Measurements from ENCODE around the gene PSRC1.

The PSRC1 gene

GRCh38 chr1:109271458-109271857 lies 11.5 kb downstream of the PSRC1 start:
- DNase-seq, result no peak

GRCh38 chr1:109270623-109271317 lies 12.2 kb downstream of the PSRC1 start:
- DNase-seq, result no peak

DNA sequence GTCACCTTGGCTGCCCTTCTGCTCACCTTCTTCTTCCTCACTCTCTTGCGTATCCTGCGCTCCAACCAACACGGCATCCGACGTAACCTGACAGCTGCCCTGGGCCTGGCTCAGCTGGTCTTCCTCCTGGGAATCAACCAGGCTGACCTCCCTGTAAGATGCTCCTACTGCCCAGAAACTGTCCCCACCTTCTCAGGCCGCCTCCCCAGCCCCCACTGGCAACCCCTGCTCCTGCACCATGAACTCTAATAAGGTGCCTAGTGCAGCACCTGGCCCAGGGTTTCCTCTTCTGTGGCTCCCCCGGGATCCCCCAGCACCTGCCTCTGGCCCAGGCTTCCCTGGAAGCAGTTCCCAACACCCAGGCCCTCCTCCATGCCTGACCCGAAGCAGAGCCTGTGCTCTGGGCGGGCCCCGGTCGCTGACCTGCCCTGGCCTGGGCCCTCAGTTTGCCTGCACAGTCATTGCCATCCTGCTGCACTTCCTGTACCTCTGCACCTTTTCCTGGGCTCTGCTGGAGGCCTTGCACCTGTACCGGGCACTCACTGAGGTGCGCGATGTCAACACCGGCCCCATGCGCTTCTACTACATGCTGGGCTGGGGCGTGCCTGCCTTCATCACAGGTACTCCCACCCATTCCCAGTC lies 12.8 kb downstream of the PSRC1 start:
- DNase-seq, result no peak

- DNase-seq, result no peak
Measured at GRCh38 chr1:109269212-109269980, 13.5 kb downstream of the PSRC1 start.

DNA sequence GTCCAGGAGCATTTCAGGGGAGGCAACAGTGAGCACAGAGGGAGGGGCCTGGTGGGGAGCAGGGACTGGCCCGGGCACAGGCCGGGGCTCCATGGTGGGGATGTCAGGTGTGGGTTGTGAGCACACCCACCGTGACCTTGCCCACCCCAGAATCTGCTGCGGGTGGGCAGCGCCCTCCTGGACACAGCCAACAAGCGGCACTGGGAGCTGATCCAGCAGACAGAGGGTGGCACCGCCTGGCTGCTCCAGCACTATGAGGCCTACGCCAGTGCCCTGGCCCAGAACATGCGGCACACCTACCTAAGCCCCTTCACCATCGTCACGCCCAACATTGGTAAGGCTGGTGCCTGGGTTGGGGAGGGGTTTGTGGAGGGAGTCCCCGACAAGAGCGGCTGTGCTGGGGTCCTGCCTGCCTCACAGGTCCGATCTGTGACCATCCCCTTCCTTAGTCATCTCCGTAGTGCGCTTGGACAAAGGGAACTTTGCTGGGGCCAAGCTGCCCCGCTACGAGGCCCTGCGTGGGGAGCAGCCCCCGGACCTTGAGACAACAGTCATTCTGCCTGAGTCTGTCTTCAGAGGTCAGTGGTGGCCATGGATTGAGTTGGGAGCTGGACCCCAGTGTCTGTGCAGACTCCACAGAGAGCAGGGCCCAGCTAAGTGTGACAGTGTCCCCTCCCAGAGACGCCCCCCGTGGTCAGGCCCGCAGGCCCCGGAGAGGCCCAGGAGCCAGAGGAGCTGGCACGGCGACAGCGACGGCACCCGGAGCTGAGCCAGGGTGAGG lies 14.3 kb downstream of the PSRC1 start:
- DNase-seq, result no peak

DNA sequence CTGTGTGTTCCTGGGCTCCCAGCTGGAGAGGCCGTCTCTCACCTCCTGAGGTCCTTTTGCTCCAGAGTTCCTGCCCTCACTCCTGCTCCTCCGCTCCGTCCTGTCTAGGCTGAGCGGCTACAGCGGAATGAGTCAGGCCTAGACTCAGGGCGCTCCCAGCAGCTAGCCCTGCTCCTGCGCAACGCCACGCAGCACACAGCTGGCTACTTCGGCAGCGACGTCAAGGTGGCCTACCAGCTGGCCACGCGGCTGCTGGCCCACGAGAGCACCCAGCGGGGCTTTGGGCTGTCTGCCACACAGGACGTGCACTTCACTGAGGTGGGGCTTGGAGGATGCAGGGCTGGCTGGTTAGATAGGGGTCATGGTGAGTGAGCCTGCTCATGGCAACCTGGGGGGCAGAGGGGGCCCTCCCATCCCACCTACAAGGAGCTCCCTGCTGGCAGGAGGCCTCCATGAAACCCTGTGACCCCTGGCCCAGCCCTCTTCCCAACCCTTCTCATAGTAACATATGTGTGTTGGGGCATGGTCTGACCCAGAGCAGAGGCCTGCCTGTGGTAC lies 15.1 kb downstream of the PSRC1 start:
- no peak for DNase-seq

- no peak for DNase-seq
Measured at GRCh38 chr1:109266965-109267364, 16.0 kb downstream of the PSRC1 start.

DNA sequence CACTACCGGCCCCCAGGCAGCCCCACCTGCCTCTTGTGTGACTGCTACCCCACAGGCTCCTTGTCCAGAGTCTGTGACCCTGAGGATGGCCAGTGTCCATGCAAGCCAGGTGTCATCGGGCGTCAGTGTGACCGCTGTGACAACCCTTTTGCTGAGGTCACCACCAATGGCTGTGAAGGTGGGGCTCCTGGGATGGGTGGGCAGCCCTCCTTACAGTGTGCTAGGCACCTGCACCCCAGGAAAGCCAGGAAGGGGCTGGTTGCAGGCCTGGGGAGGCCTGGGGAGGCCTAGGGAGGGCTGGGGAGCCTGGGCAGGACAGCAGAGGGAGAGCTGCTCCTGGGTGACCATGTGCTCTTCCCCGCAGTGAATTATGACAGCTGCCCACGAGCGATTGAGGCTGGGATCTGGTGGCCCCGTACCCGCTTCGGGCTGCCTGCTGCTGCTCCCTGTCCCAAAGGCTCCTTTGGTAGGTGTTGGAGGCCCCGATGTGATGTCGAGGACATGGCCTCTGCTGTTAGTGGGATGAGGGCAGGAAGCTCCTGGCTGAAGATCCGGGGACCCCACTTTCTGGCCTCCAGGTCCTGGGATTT lies 17.1 kb downstream of the PSRC1 start:
- no peak for DNase-seq

GRCh38 chr1:109265016-109265415 lies 17.9 kb downstream of the PSRC1 start:
- DNase-seq, result no peak

- DNase-seq, result no peak
Measured at GRCh38 chr1:109264379-109264755, 18.6 kb downstream of the PSRC1 start.

DNA sequence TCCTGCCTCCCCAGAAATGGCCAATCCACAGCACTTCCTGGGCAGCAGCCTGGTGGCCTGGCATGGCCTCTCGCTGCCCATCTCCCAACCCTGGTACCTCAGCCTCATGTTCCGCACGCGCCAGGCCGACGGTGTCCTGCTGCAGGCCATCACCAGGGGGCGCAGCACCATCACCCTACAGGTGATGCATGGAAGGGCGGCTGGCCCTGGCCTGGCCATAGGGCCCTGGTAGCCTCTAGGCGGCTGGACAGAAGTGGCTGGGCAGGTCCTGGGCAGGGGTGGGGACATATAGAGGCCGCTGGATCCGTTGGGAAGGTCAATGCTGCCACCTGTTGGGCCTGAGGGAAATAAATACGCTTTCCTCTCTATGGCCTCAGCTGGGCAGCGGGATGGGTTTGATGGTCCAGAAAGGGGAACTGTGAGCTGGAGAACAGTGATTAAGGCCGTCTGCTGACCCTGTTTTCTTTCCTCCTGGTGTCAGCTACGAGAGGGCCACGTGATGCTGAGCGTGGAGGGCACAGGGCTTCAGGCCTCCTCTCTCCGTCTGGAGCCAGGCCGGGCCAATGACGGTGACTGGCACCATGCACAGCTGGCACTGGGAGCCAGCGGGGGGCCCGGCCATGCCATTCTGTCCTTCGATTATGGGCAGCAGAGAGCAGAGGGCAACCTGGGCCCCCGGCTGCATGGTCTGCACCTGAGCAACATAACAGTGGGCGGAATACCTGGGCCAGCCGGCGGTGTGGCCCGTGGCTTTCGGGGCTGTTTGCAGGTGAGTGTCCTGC lies 19.2 kb downstream of the PSRC1 start:
- peak; percentile 88 for DNase-seq

GRCh38 chr1:109263234-109263596 lies 19.7 kb downstream of the PSRC1 start:
- DNase-seq, result no peak

- no peak for DNase-seq
Measured at GRCh38 chr1:109262231-109263055, 20.5 kb downstream of the PSRC1 start.

DNA sequence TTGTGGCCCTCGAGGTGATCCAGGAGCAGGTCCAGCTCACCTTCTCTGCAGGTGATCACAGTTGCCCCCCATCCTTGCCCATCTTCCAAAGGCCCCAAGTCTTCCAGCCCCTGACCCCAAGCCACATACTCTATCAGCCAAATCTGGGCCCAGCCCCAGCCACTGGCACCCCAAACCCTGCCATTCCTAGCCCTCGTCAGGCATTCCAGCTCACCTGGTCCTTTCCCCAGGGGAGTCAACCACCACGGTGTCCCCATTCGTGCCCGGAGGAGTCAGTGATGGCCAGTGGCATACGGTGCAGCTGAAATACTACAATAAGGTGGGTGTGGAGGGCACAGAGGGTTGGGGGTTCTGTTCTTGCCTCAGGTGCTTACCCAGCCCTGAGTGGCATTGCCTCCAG lies 21.4 kb downstream of the PSRC1 start:
- no peak for DNase-seq

DNA sequence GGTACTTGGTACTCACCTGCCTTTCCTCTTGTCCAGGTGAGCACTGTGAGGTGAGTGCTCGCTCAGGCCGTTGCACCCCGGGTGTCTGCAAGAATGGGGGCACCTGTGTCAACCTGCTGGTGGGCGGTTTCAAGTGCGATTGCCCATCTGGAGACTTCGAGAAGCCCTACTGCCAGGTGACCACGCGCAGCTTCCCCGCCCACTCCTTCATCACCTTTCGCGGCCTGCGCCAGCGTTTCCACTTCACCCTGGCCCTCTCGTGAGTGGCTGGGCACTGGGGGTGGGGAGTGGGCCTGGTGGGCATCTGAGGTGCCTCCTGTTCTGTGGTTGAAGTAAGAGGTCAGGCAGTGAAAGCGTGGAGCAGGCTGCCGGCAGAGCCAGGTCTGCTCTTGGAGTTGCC lies 21.9 kb downstream of the PSRC1 start:
- no peak for DNase-seq

DNA sequence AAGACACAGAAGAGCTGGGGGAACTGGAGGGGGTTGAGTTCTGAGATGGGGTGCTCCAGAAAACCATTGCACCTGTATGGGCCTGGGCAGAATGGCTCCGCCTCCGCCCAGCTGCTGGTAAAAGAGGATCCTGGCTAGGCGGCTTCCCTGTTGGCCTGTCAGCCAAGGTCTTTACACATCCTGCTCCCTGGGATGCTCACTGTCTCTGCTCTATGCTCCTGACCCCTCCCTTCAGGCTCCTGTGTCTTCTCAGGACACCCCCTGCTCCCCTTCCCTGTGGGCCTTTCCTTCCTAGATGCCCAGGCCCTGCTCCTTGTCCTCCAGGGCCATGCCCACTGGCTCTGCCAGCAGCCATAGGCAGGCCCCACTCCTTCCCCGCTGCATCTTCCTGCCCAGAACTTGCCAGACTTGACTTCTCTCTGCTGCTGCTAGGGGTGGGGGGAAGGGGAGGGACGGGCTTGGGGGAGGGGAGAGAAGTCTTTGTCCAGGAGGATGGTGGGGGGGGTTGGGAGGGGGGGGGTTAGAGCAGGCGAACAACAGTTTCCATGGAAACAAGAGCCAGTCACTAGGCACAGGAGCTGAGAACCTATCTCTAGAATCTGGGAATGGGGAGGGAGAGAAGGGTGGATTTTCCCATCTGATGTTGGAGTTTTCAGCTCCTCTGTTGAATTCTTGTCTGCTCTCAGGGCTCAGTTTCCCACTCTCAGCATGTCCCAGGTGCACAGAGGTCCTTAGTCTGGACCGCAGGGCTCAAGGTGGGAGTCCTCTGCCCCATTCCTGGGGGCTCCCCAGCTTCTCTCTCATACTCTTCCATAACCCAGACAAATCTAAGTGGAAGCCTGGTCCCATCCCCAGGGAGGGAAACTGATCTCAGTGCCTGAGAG lies 23.0 kb downstream of the PSRC1 start:
- no peak for DNase-seq

GRCh38 chr1:109258481-109259466 lies 24.2 kb downstream of the PSRC1 start:
- no peak for DNase-seq

DNA sequence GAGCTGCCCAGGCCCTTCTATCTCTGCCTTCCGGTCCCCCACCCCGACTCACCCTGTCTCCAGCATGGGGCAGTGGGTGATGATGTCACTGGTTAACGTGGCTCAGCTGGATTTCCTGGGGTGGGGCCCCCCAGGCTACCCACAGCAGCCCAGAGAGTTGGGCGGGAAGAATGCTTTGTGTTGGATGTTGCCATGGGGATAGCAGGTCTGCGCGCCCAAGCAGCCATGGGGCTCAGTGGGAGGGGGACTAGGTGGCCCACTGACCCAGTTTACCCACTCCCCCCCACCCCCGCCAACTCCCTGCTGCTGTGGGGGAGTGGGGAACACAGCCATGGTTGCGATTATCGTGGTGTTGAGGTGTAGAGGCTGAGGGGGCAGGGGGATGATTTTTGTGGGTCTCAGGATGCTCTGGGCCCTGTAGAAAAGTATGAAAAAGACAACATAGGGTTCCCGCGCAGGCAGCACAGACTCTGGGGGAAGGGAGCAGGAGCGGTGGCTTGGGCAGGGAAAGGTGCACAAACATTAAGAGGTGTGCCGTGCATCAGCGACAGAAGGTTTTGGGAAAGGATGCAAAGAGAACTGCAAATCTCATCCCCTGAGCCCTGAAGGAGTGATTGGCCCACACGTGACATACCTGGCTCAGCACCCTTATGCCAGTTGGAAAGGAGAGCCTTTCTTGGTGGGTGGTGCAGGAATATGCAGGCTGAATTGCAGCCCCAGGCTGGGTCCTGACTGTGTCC lies 25.1 kb downstream of the PSRC1 start:
- no peak for DNase-seq

Data from suppressor macrophage treated with lipopolysaccharide for 4 hours (primary cell).